T47D (cell line): ENCODE data around the gene DHDH.
"Not testable (repeated sequence)": the region's sequence is repeated elsewhere in the genome, so short reads cannot be mapped to it uniquely, and the experiment has no call there.

Experiments
- DNase-seq, 2 experiments: peaks; one replicate each; pipeline versions ENCODE4 v3.0.0 to v3.0.0-alpha.2; 2011 to 2012; ENCODE audit warnings: low read depth in 1 of 2, low spot score in 1 of 2
- JUND ChIP-seq: IDR thresholded peaks from 2 replicates; pipeline ENCODE4 v1.6.1; 2012; ENCODE audit warnings: low read depth
- in situ Hi-C: cut with HindIII; loops from 2 replicates; pipeline ENCODE4 v1.10.0; 2016; ENCODE audit warnings: low sequenced_read_pairs, low pct_unique_long_range_greater_than_20kb

DHDH gene

GRCh38 chr19:48905664-48906063 lies 27.8 kb upstream of the DHDH start:
- in situ Hi-C loops, result no loop called here
- TF ChIP-seq JUND, result no peak
- DNase-seq, result no peak

- TF ChIP-seq JUND, result no peak
- DNase-seq, result no peak
- in situ Hi-C loops, result no loop called here
Measured at GRCh38 chr19:48906324-48906723, 27.2 kb upstream of the DHDH start.

- in situ Hi-C loops, result no loop called here
- no peak for TF ChIP-seq JUND
- no peak for DNase-seq
Measured at GRCh38 chr19:48907671-48908070, 25.8 kb upstream of the DHDH start.

GRCh38 chr19:48909424-48910077 lies 23.9 kb upstream of the DHDH start:
- DNase-seq, in situ Hi-C loops: not testable (repeated sequence)

GRCh38 chr19:48910803-48911202 lies 22.7 kb upstream of the DHDH start:
- no peak for DNase-seq
- TF ChIP-seq JUND, result no peak
- in situ Hi-C loops, result no loop called here

- peak in 1 of 2 experiments; percentile 25 for DNase-seq
- TF ChIP-seq JUND, result no peak
- in situ Hi-C loops, result no loop called here
Measured at GRCh38 chr19:48913114-48913889, 20.2 kb upstream of the DHDH start.

- no peak for DNase-seq
- in situ Hi-C loops, result no loop called here
- no peak for TF ChIP-seq JUND
Measured at GRCh38 chr19:48914181-48914580, 19.3 kb upstream of the DHDH start.

GRCh38 chr19:48915757-48916156 lies 17.7 kb upstream of the DHDH start:
- no peak for DNase-seq
- no peak for TF ChIP-seq JUND
- in situ Hi-C loops, result no loop called here

GRCh38 chr19:48918071-48918470 lies 15.4 kb upstream of the DHDH start:
- in situ Hi-C loops, result no loop called here
- no peak for TF ChIP-seq JUND

GRCh38 chr19:48918801-48919247 lies 14.7 kb upstream of the DHDH start:
- no peak for TF ChIP-seq JUND
- in situ Hi-C loops, result no loop called here
- peak in 1 of 2 experiments; percentile 23 for DNase-seq

More at GRCh38 chr19:48918071-48918470, 15.4 kb upstream of the DHDH start:
- no peak for DNase-seq

GRCh38 chr19:48919271-48919670 lies 14.2 kb upstream of the DHDH start:
- in situ Hi-C loops, DNase-seq: not testable (repeated sequence)

GRCh38 chr19:48920949-48921348 lies 12.6 kb upstream of the DHDH start:
- DNase-seq, result no peak
- in situ Hi-C loops, result no loop called here
- no peak for TF ChIP-seq JUND

- in situ Hi-C loops, result no loop called here
- DNase-seq, result no peak
- TF ChIP-seq JUND, result no peak
Measured at GRCh38 chr19:48921721-48922500, 11.6 kb upstream of the DHDH start.
